Measurements from ENCODE around the gene ZNF76. TPM values are rescaled to one million over a fixed set of nuclear protein-coding genes. Genes with fewer than 3 reads are reported as not detected.
A peak's percentile ranks its signal among the peaks of the same experiment; 100 is the strongest.
"Not testable (repeated sequence)": the region's sequence is repeated elsewhere in the genome, so short reads cannot be mapped to it uniquely, and the experiment has no call there.

The ZNF76 gene
- total RNA-seq, 2 donors from 2014 or later, result 39.5 to 75.5 TPM

- H3K27ac ChIP-seq, result no peak overlapping the region
- intact Hi-C loops (cut with DNase I), result no loop called here
- no peaks in the 10 kb centered on the region for H3K4me1 ChIP-seq (replicated peaks)
- H3K9me3 ChIP-seq, result no peaks in the 10 kb centered on the region
- TF ChIP-seq, protein P1, sequence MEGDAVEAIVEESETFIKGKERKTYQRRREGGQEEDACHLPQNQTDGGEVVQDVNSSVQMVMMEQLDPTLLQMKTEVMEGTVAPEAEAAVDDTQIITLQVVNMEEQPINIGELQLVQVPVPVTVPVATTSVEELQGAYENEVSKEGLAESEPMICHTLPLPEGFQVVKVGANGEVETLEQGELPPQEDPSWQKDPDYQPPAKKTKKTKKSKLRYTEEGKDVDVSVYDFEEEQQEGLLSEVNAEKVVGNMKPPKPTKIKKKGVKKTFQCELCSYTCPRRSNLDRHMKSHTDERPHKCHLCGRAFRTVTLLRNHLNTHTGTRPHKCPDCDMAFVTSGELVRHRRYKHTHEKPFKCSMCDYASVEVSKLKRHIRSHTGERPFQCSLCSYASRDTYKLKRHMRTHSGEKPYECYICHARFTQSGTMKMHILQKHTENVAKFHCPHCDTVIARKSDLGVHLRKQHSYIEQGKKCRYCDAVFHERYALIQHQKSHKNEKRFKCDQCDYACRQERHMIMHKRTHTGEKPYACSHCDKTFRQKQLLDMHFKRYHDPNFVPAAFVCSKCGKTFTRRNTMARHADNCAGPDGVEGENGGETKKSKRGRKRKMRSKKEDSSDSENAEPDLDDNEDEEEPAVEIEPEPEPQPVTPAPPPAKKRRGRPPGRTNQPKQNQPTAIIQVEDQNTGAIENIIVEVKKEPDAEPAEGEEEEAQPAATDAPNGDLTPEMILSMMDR (IDR thresholded peaks at IDR 0.05), result no peak
- TF ChIP-seq POLR2AphosphoS5 (IDR thresholded peaks at IDR 0.05) (no peak), POLR2A (IDR thresholded peaks at IDR 0.05) (peak; percentile 28)
- no peaks in the 10 kb centered on the region for H3K36me3 ChIP-seq
- H3K27me3 ChIP-seq (replicated peaks; ENCODE audit: insufficient read depth), result no peaks in the 10 kb centered on the region
- no peak overlapping the region for H3K4me3 ChIP-seq
- 54% methylated on average over 6 of the region's 6 CpGs for WGBS
- DNase-seq (ENCODE audit: low spot score), result no peak
Observed at GRCh38 chr6:35302604-35303241, 43.2 kb downstream of the ZNF76 start.

DNA sequence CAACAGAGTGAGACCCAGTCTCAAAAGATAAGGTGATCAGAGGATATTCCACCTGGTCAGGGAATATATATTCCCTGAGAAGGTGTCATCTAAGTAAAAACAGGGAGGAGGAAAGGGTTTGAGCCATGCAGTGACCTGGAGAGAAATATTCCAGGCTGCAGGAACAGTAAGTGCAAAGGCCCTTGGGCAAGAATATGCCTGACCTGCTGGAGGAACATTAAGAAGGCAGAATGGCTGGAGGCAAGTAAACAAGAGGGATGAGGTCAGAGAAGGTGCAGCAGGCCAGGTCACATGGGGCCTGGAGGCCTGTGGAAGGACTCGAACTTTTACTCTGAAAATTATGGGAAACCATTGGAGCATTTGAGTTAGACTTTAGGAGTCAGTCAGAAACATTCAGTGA is 44.8 kb downstream of the ZNF76 start:
- WGBS, result 82% methylated on average over 1 of the region's 1 CpG
- Histone ChIP-seq H3K9me3 (no peaks in the 10 kb centered on the region), H3K27ac (no peak overlapping the region), H3K4me1 (replicated peaks) (no peaks in the 10 kb centered on the region), H3K36me3 (no peaks in the 10 kb centered on the region), H3K27me3 (replicated peaks; ENCODE audit: insufficient read depth) (no peaks in the 10 kb centered on the region), H3K4me3 (no peak overlapping the region)
- no peak for DNase-seq (ENCODE audit: low spot score)
- TF ChIP-seq, protein P1 (IDR thresholded peaks at IDR 0.05), result no peak
- no peak for TF ChIP-seq POLR2A (IDR thresholded peaks at IDR 0.05)
- no peak for TF ChIP-seq POLR2AphosphoS5 (IDR thresholded peaks at IDR 0.05)
- intact Hi-C loops (cut with DNase I), result no loop called here

DNA sequence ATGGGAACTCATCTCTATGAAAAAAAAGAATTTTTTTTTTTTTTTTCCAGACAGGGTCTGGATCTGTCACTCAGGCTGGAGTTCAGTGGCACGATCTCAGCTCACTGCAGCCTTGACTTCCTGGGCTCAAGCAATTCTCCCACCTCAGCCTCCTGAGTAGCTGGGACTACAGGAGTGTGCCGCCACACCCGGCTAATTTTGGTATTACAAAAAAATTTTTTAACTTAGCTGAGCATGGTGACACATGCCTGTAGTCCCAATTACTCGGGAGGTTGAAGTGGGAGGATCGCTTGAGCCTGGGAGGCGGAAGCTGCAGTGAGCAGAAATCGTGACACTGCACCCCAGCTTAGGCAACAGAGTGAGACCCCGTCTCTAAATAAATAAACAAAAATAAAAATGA is 45.6 kb downstream of the ZNF76 start:
- intact Hi-C loops (cut with DNase I), result no loop called here
- Histone ChIP-seq H3K4me3 (no peak overlapping the region), H3K27me3 (replicated peaks; ENCODE audit: insufficient read depth) (no peaks in the 10 kb centered on the region), H3K9me3 (no peaks in the 10 kb centered on the region), H3K36me3 (no peaks in the 10 kb centered on the region), H3K4me1 (replicated peaks) (no peaks in the 10 kb centered on the region), H3K27ac (no peak overlapping the region)
- WGBS, result 89% methylated on average over 8 of the region's 8 CpGs
- DNase-seq (ENCODE audit: low spot score), result no peak
- TF ChIP-seq, protein P1 (IDR thresholded peaks at IDR 0.05), result no peak
- no peak for TF ChIP-seq POLR2A (IDR thresholded peaks at IDR 0.05)
- TF ChIP-seq POLR2AphosphoS5 (IDR thresholded peaks at IDR 0.05), result no peak

- H3K4me3 ChIP-seq; H3K27ac ChIP-seq; H3K27me3 ChIP-seq (replicated peaks; ENCODE audit: insufficient read depth); H3K9me3 ChIP-seq; H3K36me3 ChIP-seq; H3K4me1 ChIP-seq (replicated peaks); intact Hi-C loops (cut with DNase I); DNase-seq (ENCODE audit: low spot score): not testable (repeated sequence)
- 92% methylated on average over 15 of the region's 15 CpGs for WGBS
Observed at GRCh38 chr6:35307138-35307537, 47.6 kb downstream of the ZNF76 start.

GRCh38 chr6:35308543-35308942 is 49.0 kb downstream of the ZNF76 start:
- DNase-seq (ENCODE audit: low spot score); H3K4me1 ChIP-seq (replicated peaks); H3K9me3 ChIP-seq; H3K36me3 ChIP-seq; H3K27me3 ChIP-seq (replicated peaks; ENCODE audit: insufficient read depth); H3K4me3 ChIP-seq; intact Hi-C loops (cut with DNase I); H3K27ac ChIP-seq: not testable (repeated sequence)
- WGBS, result 98% methylated on average over 2 of the region's 2 CpGs

GRCh38 chr6:35309611-35310264 is 50.2 kb downstream of the ZNF76 start:
- Histone ChIP-seq H3K4me3 (no peak overlapping the region), H3K36me3 (no peaks in the 10 kb centered on the region), H3K9me3 (no peaks in the 10 kb centered on the region), H3K4me1 (replicated peaks) (no peaks in the 10 kb centered on the region), H3K27me3 (replicated peaks; ENCODE audit: insufficient read depth) (no peaks in the 10 kb centered on the region), H3K27ac (no peak overlapping the region)
- intact Hi-C loops (cut with DNase I), result no loop called here
- no peak for DNase-seq (ENCODE audit: low spot score)
- 91% methylated on average over 9 of the region's 9 CpGs for WGBS
- TF ChIP-seq, protein P1 (IDR thresholded peaks at IDR 0.05), result no peak
- TF ChIP-seq POLR2AphosphoS5 (IDR thresholded peaks at IDR 0.05), result no peak
- TF ChIP-seq POLR2A (IDR thresholded peaks at IDR 0.05), result no peak
